WTC11 (cell line): ENCODE data around the gene NAV2. TPM values are rescaled to one million over a fixed set of nuclear protein-coding genes. Genes with fewer than 3 reads are reported as not detected.

Experiments
- ATAC-seq: fragments of 200-7000 bp; cut with Tn5 transposase; 2 replicates; pipeline ENCODE4 v1.10.0; 2021; ENCODE audit warnings: mild to moderate bottlenecking, moderate library complexity
- CTCF ChIA-PET: fragments of 300-600 bp; sonication (Branson Sonifier 250); formaldehyde crosslinking; loops from one replicate; lab custom pipeline; 2021; ENCODE audit warnings: antibody characterized with exemption; lab: Charles Lee
- POLR2A ChIA-PET: fragments of 350-600 bp; sonication (Branson Sonifier 250); formaldehyde crosslinking; loops from one replicate; lab custom pipeline; 2021; ENCODE audit warnings: antibody characterized with exemption; lab: Charles Lee
- DNase-seq: peaks from one replicate; pipeline ENCODE4 v3.0.0; 2021; ENCODE audit warnings: low spot score
- H3K27ac Mint-ChIP-seq: 2 replicates; pipeline ENCODE4 v1.8.0; 2021; ENCODE audit warnings: mixed read lengths
- H3K27me3 Mint-ChIP-seq: 2 replicates; pipeline ENCODE4 v1.8.0; 2021; ENCODE audit warnings: low read depth, mild to moderate bottlenecking, moderate library complexity, mixed read lengths
- H3K36me3 Mint-ChIP-seq: 2 replicates; pipeline ENCODE4 v1.8.0; 2021; ENCODE audit warnings: mixed read lengths
- H3K4me1 Mint-ChIP-seq: 2 replicates; pipeline ENCODE4 v1.8.0; 2022; ENCODE audit warnings: mixed read lengths
- H3K4me3 Mint-ChIP-seq: 2 replicates; pipeline ENCODE4 v1.8.0; 2021; ENCODE audit warnings: mild to moderate bottlenecking, moderate library complexity, mixed read lengths
- H3K9me3 Mint-ChIP-seq: 2 replicates; pipeline ENCODE4 v1.8.0; 2021; ENCODE audit warnings: mixed read lengths
- AFF4 ChIP-seq: sonication (generic); formaldehyde crosslinking; IDR thresholded peaks from 2 replicates; pipeline ENCODE4 v1.8.1; 2023; ENCODE audit warnings: mild to moderate bottlenecking, missing genetic modification reagents, borderline replicate concordance
- ATF2 ChIP-seq: sonication (generic); formaldehyde crosslinking; IDR thresholded peaks from 2 replicates; pipeline ENCODE4 v1.8.1; 2022; ENCODE audit warnings: low read depth, missing genetic modification reagents, borderline replicate concordance
- CBFB ChIP-seq: sonication (generic); formaldehyde crosslinking; IDR thresholded peaks from 2 replicates; pipeline ENCODE4 v1.8.1; 2022; ENCODE audit warnings: mild to moderate bottlenecking, low read depth, missing genetic modification reagents
- CREB1 ChIP-seq: sonication (generic); formaldehyde crosslinking; IDR thresholded peaks from 2 replicates; pipeline ENCODE4 v1.8.0; 2023; ENCODE audit warnings: mild to moderate bottlenecking, missing genetic modification reagents
- CREM ChIP-seq: sonication (generic); formaldehyde crosslinking; IDR thresholded peaks from 2 replicates; pipeline ENCODE4 v1.8.1; 2022; ENCODE audit warnings: mild to moderate bottlenecking, missing genetic modification reagents, moderate library complexity
- E2F4 ChIP-seq: sonication (generic); formaldehyde crosslinking; IDR thresholded peaks from 2 replicates; pipeline ENCODE4 v1.8.1; 2022; ENCODE audit warnings: low read depth, mild to moderate bottlenecking, moderate library complexity, missing genetic modification reagents, borderline replicate concordance
- E2F5 ChIP-seq: sonication (generic); formaldehyde crosslinking; IDR thresholded peaks from 2 replicates; pipeline ENCODE4 v1.8.1; 2022; ENCODE audit warnings: mild to moderate bottlenecking, moderate library complexity, missing genetic modification reagents
- EMX1 ChIP-seq: fragments of 250-450 bp; sonication (Bioruptor Pico); IDR thresholded peaks from 2 replicates; pipeline ENCODE4 v1.8.0; 2021; ENCODE audit warnings: mild to moderate bottlenecking
- ERG ChIP-seq: fragments of 250-450 bp; sonication (Bioruptor Pico); IDR thresholded peaks from 2 replicates; pipeline ENCODE4 v1.8.0; 2021; ENCODE audit warnings: mild to moderate bottlenecking
- ESRRA ChIP-seq: sonication (generic); formaldehyde crosslinking; IDR thresholded peaks from 2 replicates; pipeline ENCODE4 v1.8.1; 2022; ENCODE audit warnings: mild to moderate bottlenecking, missing genetic modification reagents, borderline replicate concordance
- FOXK1 ChIP-seq: sonication (generic); formaldehyde crosslinking; IDR thresholded peaks from 2 replicates; pipeline ENCODE4 v1.8.0; 2022; ENCODE audit warnings: mild to moderate bottlenecking, moderate library complexity, missing genetic modification reagents
- GABPB1 ChIP-seq: sonication (generic); formaldehyde crosslinking; IDR thresholded peaks from 2 replicates; pipeline ENCODE4 v1.8.1; 2023; ENCODE audit warnings: mild to moderate bottlenecking, missing genetic modification reagents
- GTF2I ChIP-seq: fragments of 250-450 bp; sonication (Bioruptor Pico); conservative IDR thresholded peaks from 2 replicates; pipeline ENCODE4 v1.4.0; 2021; ENCODE audit warnings: mild to moderate bottlenecking
- JUN ChIP-seq: sonication (generic); formaldehyde crosslinking; IDR thresholded peaks from 2 replicates; pipeline ENCODE4 v1.8.0; 2023; ENCODE audit warnings: mild to moderate bottlenecking, missing genetic modification reagents
- KAT7 ChIP-seq: sonication (generic); formaldehyde crosslinking; IDR thresholded peaks from 2 replicates; pipeline ENCODE4 v1.8.1; 2023; ENCODE audit warnings: missing genetic modification reagents, mild to moderate bottlenecking, borderline replicate concordance
- NR3C1 ChIP-seq: sonication (generic); formaldehyde crosslinking; conservative IDR thresholded peaks from 2 replicates; pipeline ENCODE4 v1.8.1; 2023; ENCODE audit warnings: low read depth, mild to moderate bottlenecking, missing genetic modification reagents
- ZMAT4 ChIP-seq: fragments of 250-450 bp; sonication (Bioruptor Pico); IDR thresholded peaks from 2 replicates; pipeline ENCODE4 v1.9.0; 2021; ENCODE audit warnings: mild to moderate bottlenecking
- ZNF121 ChIP-seq: sonication (generic); formaldehyde crosslinking; IDR thresholded peaks from 2 replicates; pipeline ENCODE4 v1.8.0; 2023; ENCODE audit warnings: missing genetic modification reagents
- ZNF263 ChIP-seq: sonication (generic); formaldehyde crosslinking; IDR thresholded peaks from 2 replicates; pipeline ENCODE4 v1.8.1; 2022; ENCODE audit warnings: low read depth, mild to moderate bottlenecking, moderate library complexity, missing genetic modification reagents
- ZNF396 ChIP-seq: fragments of 250-450 bp; sonication (Bioruptor Pico); IDR thresholded peaks from 2 replicates; pipeline ENCODE4 v1.8.0; 2021; ENCODE audit warnings: mild to moderate bottlenecking, moderate library complexity, borderline replicate concordance
- ZNF532 ChIP-seq: fragments of 250-450 bp; sonication (Bioruptor Pico); IDR thresholded peaks from 2 replicates; pipeline ENCODE4 v1.9.0; 2021; ENCODE audit warnings: mild to moderate bottlenecking, borderline replicate concordance
- ZNF671 ChIP-seq: fragments of 250-450 bp; sonication (Bioruptor Pico); IDR thresholded peaks from 2 replicates; pipeline ENCODE4 v1.8.0; 2021; ENCODE audit warnings: mild to moderate bottlenecking
- total RNA-seq: library from RNA; stranded (reverse); gene quantifications from 3 replicates; pipeline ENCODE4 v1.2.3, GENCODE V29; 2021

NAV2 gene
- total RNA-seq, 1 experiment from 2014 or later = 42.8 TPM

GRCh38 chr11:19989191-19989590 is 276.6 kb downstream of the NAV2 start:
- CTCF ChIA-PET = interaction anchor here (1.5 to 2.0 kb wide), 3 partner anchors 35 to 139 kb away, joined by 4 to 7 read pairs (median 6); no protein-coding TSS in a partner anchor
- ATAC-seq (no peak), DNase-seq (no peak)
- POLR2A ChIA-PET = no interaction called here
- Mint-ChIP-seq H3K27ac (no peak overlapping the region), H3K4me1 (peaks cover 35% of the 10 kb centered on the region), H3K9me3 (peaks cover 10% of the 10 kb centered on the region), H3K4me3 (no peak overlapping the region), H3K36me3 (peaks cover 17% of the 10 kb centered on the region), H3K27me3 (no peaks in the 10 kb centered on the region)
- TF ChIP-seq E2F5 (no peak), ZNF671 (CRISPR knock-in tag) (no peak), ZNF532 (CRISPR knock-in tag) (no peak)

GRCh38 chr11:19992162-19992561 is 279.5 kb downstream of the NAV2 start:
- peaks cover 34% of the 10 kb centered on the region for H3K4me1 Mint-ChIP-seq
- H3K27ac Mint-ChIP-seq = no peak overlapping the region
- no peak for ATAC-seq
- no peak overlapping the region for H3K4me3 Mint-ChIP-seq
- peaks cover 12% of the 10 kb centered on the region for H3K27me3 Mint-ChIP-seq
- H3K9me3 Mint-ChIP-seq = peaks cover 10% of the 10 kb centered on the region
- peaks cover 17% of the 10 kb centered on the region for H3K36me3 Mint-ChIP-seq
- DNase-seq = no peak
- POLR2A ChIA-PET = interaction anchor here (0.5 to 0.7 kb wide), 2 partner anchors 102 to 758 kb away, joined by 4 read pairs; no protein-coding TSS in a partner anchor
- CTCF ChIA-PET = interaction anchor here (0.7 kb wide), 2 partner anchors 252 to 388 kb away, joined by 3 to 5 read pairs; no protein-coding TSS in a partner anchor
- TF ChIP-seq E2F4 (CRISPR knock-in tag) (no peak), CREM (CRISPR knock-in tag) (no peak), NR3C1 (no peak), ESRRA (no peak), FOXK1 (CRISPR knock-in tag) (no peak), ERG (no peak), ZMAT4 (no peak), EMX1 (CRISPR knock-in tag) (no peak), GABPB1 (CRISPR knock-in tag) (no peak), JUN (CRISPR knock-in tag) (no peak), GTF2I (CRISPR knock-in tag) (no peak), KAT7 (CRISPR knock-in tag) (no peak), ZNF396 (no peak), ATF2 (CRISPR knock-in tag) (no peak), ZNF121 (CRISPR knock-in tag) (no peak), CBFB (CRISPR knock-in tag) (no peak), ZNF263 (CRISPR knock-in tag) (no peak), AFF4 (CRISPR knock-in tag) (no peak), CREB1 (CRISPR knock-in tag) (no peak)
